GM12873 (cell line): Measurements from ENCODE around the gene MSI2.

Experiments
- CTCF ChIP-seq: IDR thresholded peaks from 2 replicates; pipeline ENCODE4 v1.5.1; 2012; ENCODE audit warnings: low read depth, mild to moderate bottlenecking, moderate library complexity, low read length, control low read depth; ENCODE audit not compliant: insufficient read depth; ENCODE audit errors: missing control alignments

The MSI2 gene

GRCh38 chr17:57620576-57620975 lies 364.3 kb downstream of the MSI2 start:
- TF ChIP-seq CTCF: no peak

- TF ChIP-seq CTCF: no peak
These were observed 366.0 kb downstream of the MSI2 start for GRCh38 chr17:57622306-57622682.

GRCh38 chr17:57622683-57623433 lies 366.5 kb downstream of the MSI2 start:
- no peak for TF ChIP-seq CTCF

GRCh38 chr17:57623620-57624019 lies 367.3 kb downstream of the MSI2 start:
- TF ChIP-seq CTCF: no peak

GRCh38 chr17:57624386-57624785 lies 368.1 kb downstream of the MSI2 start:
- TF ChIP-seq CTCF: no peak

- TF ChIP-seq CTCF: no peak
These were observed 369.2 kb downstream of the MSI2 start for GRCh38 chr17:57625511-57625910.

GRCh38 chr17:57625957-57626356 lies 369.6 kb downstream of the MSI2 start:
- TF ChIP-seq CTCF: no peak
